Forelimb muscle (tissue), 1 donor: Measurements from ENCODE around the gene TPRN. TPM values are rescaled to one million over a fixed set of nuclear protein-coding genes. Genes with fewer than 3 reads are reported as not detected.

Source experiments
- DNase-seq: peaks from one replicate; pipeline ENCODE4 v3.0.0-alpha.2; 2013; ENCODE audit warnings: low read depth
- polyA plus RNA-seq: library from polyadenylated mRNA; unstranded; fragments of 120-200 nt; gene quantifications from one replicate; pipeline ENCODE4 v1.2.1, GENCODE V29; 2013; ENCODE audit not compliant: insufficient read length

TPRN gene
- polyA plus RNA-seq, 1 donor: 10.9 TPM

- no peak for DNase-seq
Measured at GRCh38 chr9:137189297-137190295, 10.9 kb downstream of the TPRN start.

- peak; percentile 91 for DNase-seq
Measured at GRCh38 chr9:137188490-137189296, 11.8 kb downstream of the TPRN start, which contains the start of the genes ANAPC2 and SSNA1. ANAPC2 (minus strand) TSS chr9:137188560; CDS start chr9:137188532, 28 bp downstream. SSNA1 (plus strand) TSS chr9:137188676; CDS start chr9:137188727, 51 bp downstream.

- no peak for DNase-seq
Measured at GRCh38 chr9:137188086-137188489, 12.5 kb downstream of the TPRN start.

GRCh38 chr9:137187386-137187785, 13.2 kb downstream of the TPRN start:
- DNase-seq: no peak

GRCh38 chr9:137186385-137186784, 14.2 kb downstream of the TPRN start:
- no peak for DNase-seq

- DNase-seq: no peak
Measured at GRCh38 chr9:137185921-137186320, 14.6 kb downstream of the TPRN start.

DNA sequence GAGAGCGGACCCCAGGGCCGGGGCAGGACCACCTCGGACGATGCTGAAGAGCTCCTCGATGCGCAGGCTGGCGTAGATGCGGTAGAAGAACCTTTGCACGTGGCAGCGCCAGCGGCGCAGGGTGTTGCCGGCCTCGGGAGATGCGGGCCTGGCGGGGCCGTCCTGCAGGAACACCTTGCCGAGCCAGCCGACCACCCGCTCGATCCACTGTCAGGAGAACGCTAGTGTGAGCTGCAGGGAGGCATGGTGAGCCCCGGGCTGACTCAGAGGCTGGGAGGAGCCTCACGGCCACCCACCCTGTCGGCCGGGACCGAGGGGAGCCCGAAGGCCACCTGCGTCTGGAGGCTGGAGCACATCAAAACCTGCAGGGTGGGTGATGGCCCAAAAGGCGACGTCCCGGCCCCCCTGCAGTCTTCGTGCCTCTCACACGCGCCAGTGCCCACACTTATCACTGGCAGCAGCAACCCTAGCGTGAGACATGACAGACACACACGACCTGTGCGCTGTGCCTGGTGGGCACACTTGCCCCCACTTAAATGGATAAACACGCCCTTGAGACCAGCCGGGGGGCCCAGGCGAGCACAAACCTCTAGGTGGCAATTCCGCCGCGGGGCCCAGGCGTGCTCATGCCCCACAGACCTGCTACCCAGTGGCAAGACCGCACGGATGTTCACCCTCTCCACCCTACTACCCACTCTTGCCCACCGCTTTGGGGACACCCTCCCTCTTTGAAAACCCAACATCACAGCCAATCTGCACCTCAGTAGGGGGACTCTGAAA, 15.5 kb downstream of the TPRN start:
- DNase-seq: no peak

DNA sequence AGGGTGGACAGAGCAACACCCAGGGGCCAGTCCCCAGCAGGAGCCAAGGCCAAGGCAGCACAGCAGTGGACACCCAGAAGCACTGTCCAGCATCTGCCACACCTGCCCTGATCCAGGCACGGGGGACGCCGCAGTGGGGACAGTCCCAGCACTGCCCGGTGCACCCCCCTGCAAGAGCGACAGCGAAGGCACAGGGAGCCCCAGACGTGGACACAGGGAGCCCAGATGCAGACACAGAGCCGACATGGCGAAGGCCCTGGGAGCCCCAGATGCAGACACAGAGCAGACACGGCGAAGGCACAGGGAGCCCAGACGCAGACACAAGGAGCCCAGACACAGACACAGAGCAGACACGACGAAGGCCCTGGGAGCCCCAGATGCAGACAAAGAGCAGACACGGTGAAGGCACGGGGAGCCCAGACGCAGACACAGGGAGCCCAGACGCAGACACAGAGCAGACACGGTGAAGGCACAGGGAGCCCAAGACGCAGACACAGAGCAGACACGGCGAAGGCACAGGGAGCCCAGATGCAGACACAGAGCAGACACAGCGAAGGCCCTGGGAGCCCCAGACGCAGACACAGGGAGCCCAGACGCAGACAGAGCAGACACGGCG, 16.5 kb downstream of the TPRN start:
- no peak for DNase-seq

- no peak for DNase-seq
Measured at GRCh38 chr9:137182836-137183235, 17.7 kb downstream of the TPRN start.

DNA sequence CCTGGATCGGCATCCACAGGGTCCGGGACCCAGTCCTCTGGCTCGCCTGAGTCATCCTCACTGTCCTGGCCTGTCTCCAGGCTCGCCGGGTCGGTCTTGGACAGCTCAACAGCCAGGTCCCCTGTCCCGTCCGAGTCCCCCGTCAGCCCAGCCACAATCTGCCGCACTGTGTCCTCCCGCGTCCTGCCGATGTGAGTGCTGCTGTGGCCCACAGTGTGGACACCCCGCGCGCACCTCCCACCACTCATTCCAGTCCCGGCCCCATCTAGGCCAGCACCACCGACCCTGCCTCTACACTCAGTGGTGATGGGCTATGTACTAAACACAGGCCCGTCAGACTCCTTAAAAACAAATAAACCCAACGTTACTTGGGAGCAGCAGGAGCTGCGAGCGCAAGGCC, 18.9 kb downstream of the TPRN start:
- DNase-seq: no peak

DNA sequence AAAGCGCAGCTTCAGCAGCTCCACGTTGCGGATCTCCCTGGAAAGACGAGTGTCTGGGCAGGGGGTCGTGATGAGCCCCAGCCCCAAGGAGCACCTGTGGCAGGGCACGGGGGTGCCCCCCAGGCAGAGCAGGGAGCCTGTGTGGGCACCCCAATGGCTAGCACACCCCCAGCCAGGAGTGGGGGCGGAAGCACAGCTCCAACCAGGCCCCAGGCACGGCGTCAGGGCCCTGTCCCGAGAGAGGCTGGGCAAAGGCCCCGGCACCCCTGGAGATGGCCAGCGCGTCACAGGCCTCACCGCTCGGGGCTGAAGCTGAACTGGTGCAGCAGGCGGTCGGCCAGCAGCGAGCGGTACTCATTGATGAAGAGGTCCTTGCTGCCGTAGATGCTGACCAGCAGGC, 20.1 kb downstream of the TPRN start:
- no peak for DNase-seq

GRCh38 chr9:137179761-137180160, 20.8 kb downstream of the TPRN start:
- no peak for DNase-seq

GRCh38 chr9:137178939-137179630, 21.5 kb downstream of the TPRN start:
- no peak for DNase-seq

DNA sequence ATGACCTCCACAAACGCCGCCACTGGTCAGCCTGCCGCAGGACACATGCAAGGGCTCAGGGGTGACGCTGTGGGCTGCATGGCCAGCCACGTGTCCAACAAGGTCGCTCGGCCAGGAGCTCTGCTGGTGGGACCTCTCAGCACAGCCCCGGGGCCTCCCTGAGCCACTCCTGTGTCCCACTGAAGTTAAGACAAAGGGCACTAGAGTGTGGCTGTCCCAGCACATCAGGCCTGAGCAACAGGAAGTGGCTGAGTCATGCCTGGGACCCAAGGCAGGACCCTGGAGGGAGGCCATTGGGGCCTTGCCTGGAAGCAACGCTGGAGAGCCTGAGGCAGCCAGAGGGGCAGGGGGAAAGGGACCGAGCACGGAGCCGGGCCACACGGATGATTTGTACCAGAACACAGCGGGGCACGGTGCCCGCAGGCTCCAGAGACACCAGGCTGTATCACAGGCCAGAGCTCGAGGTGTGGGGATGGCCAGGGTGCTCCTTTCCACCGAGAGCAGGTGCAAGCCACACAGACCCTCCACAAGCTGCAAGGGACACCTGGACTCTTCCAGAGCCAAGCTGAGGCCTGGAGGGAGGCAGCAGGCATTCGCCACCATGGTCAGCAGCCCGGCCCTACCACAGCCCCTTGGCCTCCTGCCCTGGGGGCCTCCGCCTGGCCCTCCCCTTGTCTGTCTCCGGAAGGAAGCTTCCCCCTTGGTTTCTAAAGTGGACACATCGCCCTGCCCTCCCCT, 22.2 kb downstream of the TPRN start:
- no peak for DNase-seq

DNA sequence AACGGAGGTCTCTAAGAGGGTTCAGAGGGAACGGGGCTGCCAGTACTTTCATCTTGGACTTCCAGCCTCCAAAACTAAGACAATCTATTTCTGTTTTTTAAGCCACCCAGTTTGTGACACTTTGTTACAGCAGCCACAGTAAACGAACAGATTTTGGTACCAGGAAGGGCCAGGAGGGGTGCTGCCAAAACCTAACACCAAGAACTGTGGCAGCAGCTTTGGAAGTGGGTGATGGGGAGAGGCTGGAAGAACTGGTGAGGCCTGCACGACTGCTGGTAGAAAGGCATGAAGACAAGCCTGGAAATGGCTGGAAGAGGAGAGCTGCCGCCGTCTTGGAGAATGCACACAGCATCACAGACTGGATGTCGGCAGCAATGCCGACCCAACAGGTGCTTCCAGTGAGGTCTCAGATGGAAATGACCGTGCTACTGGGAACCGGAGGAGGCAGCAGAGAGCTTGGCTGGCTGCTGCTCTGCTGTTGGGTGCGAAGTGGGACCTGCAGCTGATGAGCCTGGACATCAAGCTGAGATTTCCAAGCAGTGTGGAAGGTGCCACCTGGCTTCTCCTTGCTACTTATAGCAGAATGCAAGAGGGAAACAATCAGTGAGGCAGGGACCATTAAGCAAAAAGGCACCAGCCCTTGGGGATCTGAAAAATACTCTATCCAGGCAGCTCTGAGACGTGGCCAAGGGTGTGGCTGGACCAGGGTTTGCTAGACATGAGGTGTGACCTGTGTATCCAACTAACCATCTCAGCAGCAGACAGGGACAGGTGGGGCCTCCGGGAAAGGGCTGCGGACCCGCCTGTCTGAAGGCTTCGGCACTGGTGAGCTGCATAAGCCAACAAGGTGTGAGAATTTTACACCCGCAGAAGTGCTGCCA, 24.0 kb downstream of the TPRN start:
- no peak for DNase-seq

- no peak for DNase-seq
Measured at GRCh38 chr9:137175345-137175961, 25.1 kb downstream of the TPRN start.

- DNase-seq: no peak
Measured at GRCh38 chr9:137174722-137175293, 25.7 kb downstream of the TPRN start.
